ENCODE measurements around the gene SPOP. TPM values are rescaled to one million over a fixed set of nuclear protein-coding genes. Genes with fewer than 3 reads are reported as not detected.
A peak's percentile ranks its signal among the peaks of the same experiment; 100 is the strongest.

The SPOP gene
- total RNA-seq, 4 donors from 2014 or later, result 72.2 to 81.3 (median 74.7) TPM

GRCh38 chr17:49690256-49690655 is 12.4 kb upstream of the SPOP start:
- peak in 1 of 3 donors; percentile 27 for DNase-seq
- peak overlapping the region in 2 of 4 donors; percentile 25 to 76 for H3K27ac ChIP-seq
- TF ChIP-seq POLR2A (IDR thresholded peaks at IDR 0.05), result no peak
- TF ChIP-seq CTCF (IDR thresholded peaks at IDR 0.05), result no peak
- no peaks in the 10 kb centered on the region for H3K36me3 ChIP-seq
- no peak overlapping the region for H3K4me3 ChIP-seq
- H3K9me3 ChIP-seq, result no peaks in the 10 kb centered on the region
- H3K27me3 ChIP-seq, result no peaks in the 10 kb centered on the region
- peaks cover 0 to 10% (median 6%) of the 10 kb centered on the region in 4 donors for H3K4me1 ChIP-seq

GRCh38 chr17:49688848-49689247 is 11.0 kb upstream of the SPOP start:
- Histone ChIP-seq H3K36me3 (no peaks in the 10 kb centered on the region), H3K4me1 (peaks cover 0 to 7% (median 6%) of the 10 kb centered on the region in 4 donors), H3K4me3 (peak overlapping the region in 1 of 4 donors; percentile 29), H3K27me3 (no peaks in the 10 kb centered on the region), H3K27ac (peak overlapping the region in 2 of 4 donors; percentile 61 to 70), H3K9me3 (no peaks in the 10 kb centered on the region)
- DNase-seq, result peak in 1 of 3 donors; percentile 10
- TF ChIP-seq CTCF (IDR thresholded peaks at IDR 0.05) (no peak), POLR2A (IDR thresholded peaks at IDR 0.05) (no peak)

- Histone ChIP-seq H3K4me1 (peaks cover 0 to 7% (median 6%) of the 10 kb centered on the region in 4 donors), H3K36me3 (no peaks in the 10 kb centered on the region), H3K4me3 (peak overlapping the region in 2 of 4 donors; percentile 14 to 29), H3K9me3 (no peaks in the 10 kb centered on the region), H3K27ac (peak overlapping the region; percentile 32 to 70 (median 56)), H3K27me3 (no peaks in the 10 kb centered on the region)
- peak in 2 of 3 donors; percentile 40 to 55 for DNase-seq
- TF ChIP-seq POLR2A (IDR thresholded peaks at IDR 0.05) (no peak), CTCF (IDR thresholded peaks at IDR 0.05) (no peak)
Measured at GRCh38 chr17:49687878-49688491, 10.1 kb upstream of the SPOP start.

GRCh38 chr17:49681106-49681979 is 3.4 kb upstream of the SPOP start:
- Histone ChIP-seq H3K27me3 (no peaks in the 10 kb centered on the region), H3K4me3 (no peak overlapping the region), H3K9me3 (no peaks in the 10 kb centered on the region), H3K36me3 (no peaks in the 10 kb centered on the region), H3K27ac (no peak overlapping the region), H3K4me1 (peaks cover 0 to 7% (median 3%) of the 10 kb centered on the region in 4 donors)
- DNase-seq, result peak in 1 of 3 donors; percentile 22
- TF ChIP-seq POLR2A (IDR thresholded peaks at IDR 0.05) (no peak), CTCF (IDR thresholded peaks at IDR 0.05) (no peak)

GRCh38 chr17:49680314-49680713 is 2.4 kb upstream of the SPOP start:
- H3K36me3 ChIP-seq, result peaks cover 0 to 4% (median 0%) of the 10 kb centered on the region in 3 donors
- peak in 1 of 3 donors; percentile 30 for DNase-seq
- TF ChIP-seq POLR2A (IDR thresholded peaks at IDR 0.05) (no peak), CTCF (IDR thresholded peaks at IDR 0.05) (no peak)
- peaks cover 0 to 18% (median 9%) of the 10 kb centered on the region in 4 donors for H3K4me1 ChIP-seq
- no peak overlapping the region for H3K27ac ChIP-seq
- no peaks in the 10 kb centered on the region for H3K27me3 ChIP-seq
- no peak overlapping the region for H3K4me3 ChIP-seq
- no peaks in the 10 kb centered on the region for H3K9me3 ChIP-seq
